Measurements from ENCODE around the gene YES1.
A peak's percentile ranks its signal among the peaks of the same experiment; 100 is the strongest.
"Not testable (repeated sequence)": the region's sequence is repeated elsewhere in the genome, so short reads cannot be mapped to it uniquely, and the experiment has no call there.

The YES1 gene

GRCh38 chr18:789397-789796, 22.6 kb downstream of the YES1 start:
- TF ChIP-seq, protein P1, sequence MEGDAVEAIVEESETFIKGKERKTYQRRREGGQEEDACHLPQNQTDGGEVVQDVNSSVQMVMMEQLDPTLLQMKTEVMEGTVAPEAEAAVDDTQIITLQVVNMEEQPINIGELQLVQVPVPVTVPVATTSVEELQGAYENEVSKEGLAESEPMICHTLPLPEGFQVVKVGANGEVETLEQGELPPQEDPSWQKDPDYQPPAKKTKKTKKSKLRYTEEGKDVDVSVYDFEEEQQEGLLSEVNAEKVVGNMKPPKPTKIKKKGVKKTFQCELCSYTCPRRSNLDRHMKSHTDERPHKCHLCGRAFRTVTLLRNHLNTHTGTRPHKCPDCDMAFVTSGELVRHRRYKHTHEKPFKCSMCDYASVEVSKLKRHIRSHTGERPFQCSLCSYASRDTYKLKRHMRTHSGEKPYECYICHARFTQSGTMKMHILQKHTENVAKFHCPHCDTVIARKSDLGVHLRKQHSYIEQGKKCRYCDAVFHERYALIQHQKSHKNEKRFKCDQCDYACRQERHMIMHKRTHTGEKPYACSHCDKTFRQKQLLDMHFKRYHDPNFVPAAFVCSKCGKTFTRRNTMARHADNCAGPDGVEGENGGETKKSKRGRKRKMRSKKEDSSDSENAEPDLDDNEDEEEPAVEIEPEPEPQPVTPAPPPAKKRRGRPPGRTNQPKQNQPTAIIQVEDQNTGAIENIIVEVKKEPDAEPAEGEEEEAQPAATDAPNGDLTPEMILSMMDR (IDR thresholded peaks at IDR 0.05; ENCODE audit: low read depth, low read length): no peak
- DNase-seq (ENCODE audit: low read depth in 2 of 2): no peak
- H3K4me3 ChIP-seq (replicated peaks in 1 of 2; ENCODE audit: low read depth in 2 of 2, low read length in 2 of 2): no peak overlapping the region

GRCh38 chr18:785242-785641, 26.8 kb downstream of the YES1 start:
- DNase-seq (ENCODE audit: low read depth in 2 of 2): no peak
- TF ChIP-seq, protein P1 (IDR thresholded peaks at IDR 0.05; ENCODE audit: low read depth, low read length): no peak

DNA sequence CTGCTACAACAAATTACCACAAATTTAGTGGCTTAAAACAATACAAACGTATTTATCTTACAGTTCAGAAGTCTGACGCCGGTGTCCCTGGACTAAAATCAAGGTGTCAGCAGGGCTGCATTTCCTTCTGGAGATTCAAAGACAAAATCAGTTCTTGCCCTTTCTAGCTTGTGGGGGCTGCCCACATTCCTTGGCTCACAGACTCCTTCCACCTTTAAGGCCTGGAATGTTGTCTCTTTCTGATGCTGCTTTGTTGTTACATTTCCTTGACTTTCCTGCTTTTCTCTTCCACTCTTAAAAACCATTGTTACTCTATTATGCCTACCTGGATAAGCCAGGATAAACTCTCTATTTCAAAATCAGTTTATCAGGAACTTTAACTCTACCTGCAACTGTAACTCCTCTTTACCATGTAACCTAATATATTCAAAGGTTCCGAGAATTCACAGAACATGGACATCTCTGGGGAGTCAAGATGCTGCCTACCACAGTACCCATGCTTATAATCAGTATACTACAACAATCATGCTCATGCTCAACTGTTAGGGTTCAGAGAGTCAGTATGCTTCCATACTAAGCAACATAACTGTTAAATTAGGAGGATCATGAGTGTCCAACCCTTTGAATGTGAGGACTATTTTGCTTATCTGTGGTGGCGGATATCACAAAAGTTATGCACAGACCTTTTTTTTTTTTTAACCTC, 27.4 kb downstream of the YES1 start:
- TF ChIP-seq, protein P1 (IDR thresholded peaks at IDR 0.05; ENCODE audit: low read depth, low read length): no peak

More at GRCh38 chr18:785242-785641, 26.8 kb downstream of the YES1 start:
- H3K4me3 ChIP-seq (replicated peaks in 1 of 2; ENCODE audit: low read depth in 2 of 2, low read length in 2 of 2): no peak overlapping the region

GRCh38 chr18:778194-778927, 33.7 kb downstream of the YES1 start:
- TF ChIP-seq, protein P1 (IDR thresholded peaks at IDR 0.05; ENCODE audit: low read depth, low read length): no peak
- DNase-seq (ENCODE audit: low read depth in 2 of 2): peak; percentile 11 to 45
- H3K4me3 ChIP-seq (replicated peaks in 1 of 2; ENCODE audit: low read depth in 2 of 2, low read length in 2 of 2): no peak overlapping the region

More for the DNA sequence above, 27.4 kb downstream of the YES1 start:
- no peak overlapping the region for H3K4me3 ChIP-seq (replicated peaks in 1 of 2; ENCODE audit: low read depth in 2 of 2, low read length in 2 of 2)
- no peak for DNase-seq (ENCODE audit: low read depth in 2 of 2)

- TF ChIP-seq, protein P1 (IDR thresholded peaks at IDR 0.05; ENCODE audit: low read depth, low read length): no peak
- H3K4me3 ChIP-seq (replicated peaks in 1 of 2; ENCODE audit: low read depth in 2 of 2, low read length in 2 of 2): no peak overlapping the region
- DNase-seq (ENCODE audit: low read depth in 2 of 2): peak; percentile 29 to 46
Observed at GRCh38 chr18:777021-777420, 35.0 kb downstream of the YES1 start.

DNA sequence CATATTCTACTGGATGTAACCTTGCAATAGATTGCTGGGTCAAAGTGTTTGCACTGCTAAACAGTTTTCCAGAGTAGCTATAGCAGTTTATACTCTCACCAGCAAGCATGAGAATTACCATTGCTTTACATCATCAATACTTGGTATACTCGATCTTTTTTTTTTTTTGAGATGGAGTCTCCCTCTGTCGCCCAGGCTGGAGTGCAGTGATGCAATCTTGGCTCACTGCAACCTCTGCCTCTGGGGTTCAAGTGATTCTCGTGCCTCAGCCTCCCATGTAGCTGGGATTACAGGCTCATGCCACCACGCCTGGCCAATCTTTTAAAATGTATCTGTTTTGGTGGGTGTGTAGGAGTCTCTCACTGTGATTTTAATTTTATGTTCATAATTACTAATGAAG, 36.0 kb downstream of the YES1 start:
- H3K4me3 ChIP-seq (replicated peaks in 1 of 2; ENCODE audit: low read depth in 2 of 2, low read length in 2 of 2); DNase-seq (ENCODE audit: low read depth in 2 of 2): not testable (repeated sequence)

- H3K4me3 ChIP-seq (replicated peaks in 1 of 2; ENCODE audit: low read depth in 2 of 2, low read length in 2 of 2): no peak overlapping the region
- DNase-seq (ENCODE audit: low read depth in 2 of 2): no peak
- TF ChIP-seq, protein P1 (IDR thresholded peaks at IDR 0.05; ENCODE audit: low read depth, low read length): no peak
Observed at GRCh38 chr18:774811-775210, 37.2 kb downstream of the YES1 start.

Data from cardiac fibroblast (primary cell).